ENCODE data around the gene C3orf80.
"Not testable (repeated sequence)": the region's sequence is repeated elsewhere in the genome, so short reads cannot be mapped to it uniquely, and the experiment has no call there.

The C3orf80 gene

DNA sequence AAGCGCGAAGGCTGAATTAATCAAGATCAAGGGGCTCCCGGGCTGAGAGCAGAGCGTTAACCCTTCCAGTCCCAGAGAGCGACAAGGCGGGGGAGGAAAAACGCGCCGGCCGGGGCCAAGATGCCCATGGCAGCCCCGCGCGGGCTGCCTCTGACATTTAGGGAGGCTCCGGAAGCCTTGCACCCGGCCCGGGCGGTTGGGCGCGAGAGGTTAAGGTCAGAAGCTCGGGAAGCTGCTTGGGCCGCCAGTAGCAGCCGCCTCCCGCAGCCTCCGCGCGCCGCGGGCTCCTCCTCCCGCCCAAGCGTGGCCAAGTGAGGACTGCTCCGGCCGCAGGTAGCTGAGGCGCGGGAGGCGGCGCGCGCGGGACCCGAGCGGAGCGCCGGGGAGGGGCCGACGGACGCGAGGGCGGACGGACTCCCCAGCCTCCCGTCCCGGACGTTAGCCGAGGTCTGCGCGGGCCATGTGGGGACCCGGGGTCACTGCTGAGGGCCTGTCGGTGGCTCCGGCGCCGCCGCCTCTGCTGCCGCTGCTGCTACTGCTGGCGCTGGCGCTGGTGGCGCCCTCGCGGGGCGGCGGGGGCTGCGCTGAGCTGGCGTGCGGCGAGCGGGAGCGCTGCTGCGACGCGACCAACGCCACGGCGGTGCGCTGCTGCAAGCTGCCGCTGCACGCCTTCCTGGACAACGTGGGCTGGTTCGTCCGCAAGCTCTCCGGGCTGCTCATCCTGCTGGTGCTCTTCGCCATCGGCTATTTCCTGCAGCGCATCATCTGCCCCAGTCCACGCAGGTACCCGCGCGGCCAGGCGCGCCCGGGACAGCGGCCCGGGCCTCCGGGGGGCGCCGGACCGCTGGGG lies at the start of gene C3orf80:
Gene C3orf80, plus strand, starts transcription at position 247 of the 850 bp plus-strand sequence. Its CDS starts 214 bp downstream, at position 461.
- Mint-ChIP-seq H3K4me1 (ENCODE audit: low read depth) (peaks cover 19% of the 10 kb centered on the region), H3K9me3 (no peaks in the 10 kb centered on the region), H3K27me3 (peaks cover 47% of the 10 kb centered on the region), H3K27ac (peak within 1 kb of the TSS; percentile 22), H3K36me3 (ENCODE audit: low read depth) (no peaks in the 10 kb centered on the region), H3K4me3 (peak within 1 kb of the TSS; percentile 78)
- intact Hi-C loops (cut with micrococcal nuclease): no loop called here

- H3K4me1 Mint-ChIP-seq (ENCODE audit: low read depth): peaks cover 8% of the 10 kb centered on the region
- no peak overlapping the region for H3K4me3 Mint-ChIP-seq
- no peak overlapping the region for H3K27ac Mint-ChIP-seq
- no peaks in the 10 kb centered on the region for H3K27me3 Mint-ChIP-seq
- no peaks in the 10 kb centered on the region for H3K9me3 Mint-ChIP-seq
- intact Hi-C loops (cut with micrococcal nuclease): no loop called here
- no peaks in the 10 kb centered on the region for H3K36me3 Mint-ChIP-seq (ENCODE audit: low read depth)
These were observed 48.3 kb upstream of the C3orf80 start for GRCh38 chr3:160176923-160177322.

- H3K27me3 Mint-ChIP-seq; H3K4me1 Mint-ChIP-seq (ENCODE audit: low read depth); H3K27ac Mint-ChIP-seq; H3K4me3 Mint-ChIP-seq; intact Hi-C loops (cut with micrococcal nuclease); H3K9me3 Mint-ChIP-seq; H3K36me3 Mint-ChIP-seq (ENCODE audit: low read depth): not testable (repeated sequence)
These were observed 46.6 kb upstream of the C3orf80 start for GRCh38 chr3:160178661-160179060.

GRCh38 chr3:160179403-160179802 lies 45.8 kb upstream of the C3orf80 start:
- H3K36me3 Mint-ChIP-seq (ENCODE audit: low read depth); H3K27ac Mint-ChIP-seq; H3K9me3 Mint-ChIP-seq; H3K27me3 Mint-ChIP-seq; intact Hi-C loops (cut with micrococcal nuclease); H3K4me1 Mint-ChIP-seq (ENCODE audit: low read depth); H3K4me3 Mint-ChIP-seq: not testable (repeated sequence)

DNA sequence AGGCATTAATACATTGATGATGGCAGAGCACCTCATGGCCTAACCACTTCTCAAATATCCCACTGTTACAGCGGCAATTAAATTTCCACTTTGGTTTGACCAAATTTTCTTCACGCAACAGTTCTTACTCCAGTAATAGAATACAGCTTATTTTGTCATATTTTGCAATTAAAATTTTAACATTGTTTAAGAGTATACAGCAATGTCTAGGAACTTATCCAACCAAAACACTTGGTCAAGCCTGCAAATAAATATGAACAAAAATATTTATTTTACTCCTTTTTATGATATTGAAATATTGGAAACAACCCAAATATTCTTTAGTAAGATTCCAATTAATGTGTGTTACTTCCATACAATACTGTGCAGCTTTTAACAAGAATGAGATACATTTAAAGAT lies 45.3 kb upstream of the C3orf80 start:
- no peaks in the 10 kb centered on the region for H3K27me3 Mint-ChIP-seq
- H3K27ac Mint-ChIP-seq: no peak overlapping the region
- intact Hi-C loops (cut with micrococcal nuclease): no loop called here
- no peaks in the 10 kb centered on the region for H3K36me3 Mint-ChIP-seq (ENCODE audit: low read depth)
- peaks cover 8% of the 10 kb centered on the region for H3K4me1 Mint-ChIP-seq (ENCODE audit: low read depth)
- H3K4me3 Mint-ChIP-seq: no peak overlapping the region
- H3K9me3 Mint-ChIP-seq: no peaks in the 10 kb centered on the region

DNA sequence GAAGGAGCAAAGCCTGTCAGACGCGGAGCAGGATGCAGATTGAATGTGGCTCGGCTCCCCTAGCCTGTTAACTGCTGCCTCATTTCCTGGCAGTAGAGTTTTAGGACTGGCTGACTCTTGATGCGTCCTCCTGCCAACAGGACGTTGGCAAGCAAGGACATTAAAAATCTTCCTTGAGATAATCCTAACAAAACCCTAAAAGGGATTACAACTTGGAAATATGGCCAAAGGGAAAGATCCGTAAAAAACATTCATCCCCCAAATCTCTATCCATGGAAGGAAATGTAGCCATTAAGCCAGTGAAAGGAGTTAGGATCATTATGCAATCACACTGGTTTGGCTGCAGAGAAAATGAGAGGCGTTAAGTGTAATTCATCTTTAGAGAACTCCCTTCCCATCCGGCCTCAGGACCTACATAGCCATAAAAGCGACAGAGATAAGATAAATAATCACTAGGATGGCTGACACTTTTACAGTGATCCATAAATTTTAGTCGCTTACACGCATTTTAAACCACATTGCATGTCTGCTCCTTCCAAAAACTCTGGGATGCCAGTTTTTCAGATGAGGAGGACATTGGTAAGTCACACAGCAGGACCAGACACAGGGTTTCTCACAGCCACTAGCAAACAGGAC lies 44.5 kb upstream of the C3orf80 start:
- Mint-ChIP-seq H3K27me3 (no peaks in the 10 kb centered on the region), H3K27ac (no peak overlapping the region), H3K4me3 (no peak overlapping the region), H3K9me3 (no peaks in the 10 kb centered on the region), H3K4me1 (ENCODE audit: low read depth) (peaks cover 8% of the 10 kb centered on the region), H3K36me3 (ENCODE audit: low read depth) (no peaks in the 10 kb centered on the region)
- intact Hi-C loops (cut with micrococcal nuclease): no loop called here

GRCh38 chr3:160183345-160184076 lies 41.7 kb upstream of the C3orf80 start:
- H3K36me3 Mint-ChIP-seq (ENCODE audit: low read depth): no peaks in the 10 kb centered on the region

DNA sequence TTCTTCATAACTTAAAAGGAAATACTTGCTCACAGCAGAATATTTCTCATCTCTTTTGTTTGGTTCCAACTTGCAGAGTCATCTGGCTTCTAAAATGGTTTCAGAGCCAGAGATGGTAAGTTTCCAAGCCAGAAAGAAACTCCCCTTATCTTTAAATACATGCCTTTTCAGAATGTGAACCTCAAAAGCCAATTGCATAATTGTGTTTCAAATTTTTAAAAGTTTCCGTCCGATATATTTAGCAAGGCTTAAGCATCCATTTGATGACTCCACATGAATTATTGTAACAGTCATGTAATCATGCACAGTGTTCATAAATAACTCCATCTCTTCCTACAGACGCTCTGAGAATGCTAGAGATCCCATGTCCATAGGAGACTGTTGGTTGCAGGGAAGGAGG lies 40.6 kb upstream of the C3orf80 start:
- peaks cover 9% of the 10 kb centered on the region for H3K9me3 Mint-ChIP-seq
- H3K27ac Mint-ChIP-seq: no peak overlapping the region
- H3K4me1 Mint-ChIP-seq (ENCODE audit: low read depth): peaks cover 8% of the 10 kb centered on the region
- H3K36me3 Mint-ChIP-seq (ENCODE audit: low read depth): no peaks in the 10 kb centered on the region
- intact Hi-C loops (cut with micrococcal nuclease): no loop called here
- no peaks in the 10 kb centered on the region for H3K27me3 Mint-ChIP-seq
- H3K4me3 Mint-ChIP-seq: no peak overlapping the region

More at GRCh38 chr3:160183345-160184076, 41.7 kb upstream of the C3orf80 start:
- Mint-ChIP-seq H3K27ac (no peak overlapping the region), H3K4me1 (ENCODE audit: low read depth) (peaks cover 8% of the 10 kb centered on the region), H3K9me3 (peaks cover 9% of the 10 kb centered on the region), H3K4me3 (no peak overlapping the region), H3K27me3 (no peaks in the 10 kb centered on the region)
- intact Hi-C loops (cut with micrococcal nuclease): no loop called here

GRCh38 chr3:160185751-160186150 lies 39.5 kb upstream of the C3orf80 start:
- no peaks in the 10 kb centered on the region for H3K27me3 Mint-ChIP-seq
- H3K36me3 Mint-ChIP-seq (ENCODE audit: low read depth): no peaks in the 10 kb centered on the region
- H3K27ac Mint-ChIP-seq: no peak overlapping the region
- H3K4me3 Mint-ChIP-seq: no peak overlapping the region
- intact Hi-C loops (cut with micrococcal nuclease): no loop called here
- H3K4me1 Mint-ChIP-seq (ENCODE audit: low read depth): peaks cover 14% of the 10 kb centered on the region
- H3K9me3 Mint-ChIP-seq: peaks cover 9% of the 10 kb centered on the region

GRCh38 chr3:160187288-160187687 lies 37.9 kb upstream of the C3orf80 start:
- Mint-ChIP-seq H3K27me3 (no peaks in the 10 kb centered on the region), H3K4me1 (ENCODE audit: low read depth) (peaks cover 12% of the 10 kb centered on the region), H3K27ac (no peak overlapping the region), H3K4me3 (no peak overlapping the region), H3K9me3 (peaks cover 9% of the 10 kb centered on the region), H3K36me3 (ENCODE audit: low read depth) (no peaks in the 10 kb centered on the region)
- intact Hi-C loops (cut with micrococcal nuclease): no loop called here

GRCh38 chr3:160192310-160193029 lies 32.8 kb upstream of the C3orf80 start:
- Mint-ChIP-seq H3K4me3 (no peak overlapping the region), H3K27ac (no peak overlapping the region), H3K4me1 (ENCODE audit: low read depth) (peaks cover 12% of the 10 kb centered on the region), H3K36me3 (ENCODE audit: low read depth) (no peaks in the 10 kb centered on the region), H3K9me3 (no peaks in the 10 kb centered on the region), H3K27me3 (no peaks in the 10 kb centered on the region)
- intact Hi-C loops (cut with micrococcal nuclease): no loop called here

- no peaks in the 10 kb centered on the region for H3K27me3 Mint-ChIP-seq
- intact Hi-C loops (cut with micrococcal nuclease): no loop called here
- no peak overlapping the region for H3K27ac Mint-ChIP-seq
- H3K4me3 Mint-ChIP-seq: no peak overlapping the region
- H3K36me3 Mint-ChIP-seq (ENCODE audit: low read depth): no peaks in the 10 kb centered on the region
- peaks cover 12% of the 10 kb centered on the region for H3K4me1 Mint-ChIP-seq (ENCODE audit: low read depth)
- H3K9me3 Mint-ChIP-seq: no peaks in the 10 kb centered on the region
These were observed 31.5 kb upstream of the C3orf80 start for GRCh38 chr3:160193644-160194192.

DNA sequence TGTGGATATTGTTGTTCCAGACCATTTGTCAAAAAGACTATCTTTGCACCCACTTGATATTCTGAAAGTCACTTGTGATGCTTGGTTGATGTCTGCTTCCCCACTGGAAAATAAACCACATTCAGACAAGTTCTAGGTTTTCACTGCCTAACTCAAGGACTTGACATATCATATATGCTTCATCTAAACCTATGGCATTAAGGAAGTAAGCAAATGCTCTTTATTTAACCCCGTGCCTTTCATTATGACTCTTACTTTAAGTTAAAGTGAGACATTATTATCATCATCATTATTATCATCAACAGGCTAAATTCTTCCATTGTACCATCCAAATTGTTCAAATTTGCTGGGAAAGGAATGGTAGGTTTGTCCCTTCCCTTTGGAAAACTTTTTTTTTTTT lies 30.8 kb upstream of the C3orf80 start:
- H3K27ac Mint-ChIP-seq: no peak overlapping the region
- intact Hi-C loops (cut with micrococcal nuclease): no loop called here
- peaks cover 12% of the 10 kb centered on the region for H3K4me1 Mint-ChIP-seq (ENCODE audit: low read depth)
- no peaks in the 10 kb centered on the region for H3K9me3 Mint-ChIP-seq
- H3K27me3 Mint-ChIP-seq: no peaks in the 10 kb centered on the region
- no peaks in the 10 kb centered on the region for H3K36me3 Mint-ChIP-seq (ENCODE audit: low read depth)
- no peak overlapping the region for H3K4me3 Mint-ChIP-seq

Measured in dendritic cell treated with granulocyte-macrophage colony-stimulating factor and Interleukin-4, amounts not matched to agents 40 ng/mL and 50 ng/mL, for 4 days (primary cell).